HG02973 (cell line): ENCODE results near the gene ARHGAP8.
"Not testable (repeated sequence)": the region's sequence is repeated elsewhere in the genome, so short reads cannot be mapped to it uniquely, and the experiment has no call there.

ENCODE experiments used
- ATAC-seq: cut with Tn5 transposase; IDR thresholded peaks from one replicate; pipeline ENCODE4 v1.9.1; 2021; ENCODE audit warnings: moderate library complexity; ENCODE audit not compliant: unreplicated experiment

The ARHGAP8 gene

DNA sequence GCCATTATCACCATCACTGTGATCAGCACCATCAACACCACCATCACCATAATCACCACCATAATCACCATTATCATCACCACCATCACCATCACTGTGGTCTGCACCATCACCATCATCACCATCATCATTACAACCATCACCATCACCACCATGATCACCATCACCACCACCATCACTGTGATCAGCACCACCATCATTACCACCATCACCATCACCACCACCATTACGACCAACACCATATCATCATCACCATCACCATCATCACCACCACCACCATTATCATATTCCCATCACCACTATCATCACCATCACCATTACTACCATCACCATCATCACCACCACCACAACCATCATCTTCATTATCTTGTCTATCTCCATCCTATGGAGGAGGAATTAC, 132.2 kb downstream of the ARHGAP8 start:
- no peak for ATAC-seq

DNA sequence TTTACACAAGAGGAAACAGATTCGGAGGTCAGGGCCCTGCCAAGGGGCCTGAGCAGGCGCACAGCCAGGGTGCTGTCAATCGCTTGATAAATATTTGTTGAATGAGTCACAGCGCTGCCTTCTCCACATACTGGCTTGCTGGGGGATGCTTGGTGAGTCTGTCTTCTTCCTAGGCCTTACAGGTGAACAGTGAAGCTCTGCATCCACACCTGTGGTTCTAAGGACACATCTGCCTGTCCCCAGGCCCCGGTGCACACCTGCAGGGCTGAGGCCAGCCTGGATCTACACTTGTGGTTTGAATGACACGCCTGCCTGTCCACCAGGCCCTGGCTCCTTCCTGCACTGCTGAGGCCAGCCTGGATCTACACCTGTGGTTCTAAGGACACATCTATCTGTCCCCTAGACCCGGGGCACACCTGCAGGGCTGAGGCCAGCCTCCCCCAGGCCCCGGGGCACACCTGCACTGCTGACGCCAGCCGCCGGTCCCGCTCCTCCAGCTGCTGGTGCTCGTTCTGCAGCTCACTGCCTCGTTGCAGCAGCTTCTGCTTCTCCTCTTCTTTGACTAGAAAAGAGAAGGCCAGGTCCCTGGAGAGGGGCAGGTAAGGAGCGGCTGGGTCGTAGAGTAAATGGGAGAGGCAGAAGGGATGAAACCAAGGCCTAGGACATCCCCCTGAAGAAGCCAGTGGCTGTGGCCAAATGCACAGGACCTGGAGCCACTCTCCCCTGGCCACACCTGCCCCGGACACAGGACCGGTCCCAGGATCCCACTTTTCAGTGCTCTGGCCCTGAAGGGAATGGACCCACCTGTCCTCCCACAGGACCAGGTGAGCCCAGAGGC, 132.8 kb downstream of the ARHGAP8 start:
- no peak for ATAC-seq

DNA sequence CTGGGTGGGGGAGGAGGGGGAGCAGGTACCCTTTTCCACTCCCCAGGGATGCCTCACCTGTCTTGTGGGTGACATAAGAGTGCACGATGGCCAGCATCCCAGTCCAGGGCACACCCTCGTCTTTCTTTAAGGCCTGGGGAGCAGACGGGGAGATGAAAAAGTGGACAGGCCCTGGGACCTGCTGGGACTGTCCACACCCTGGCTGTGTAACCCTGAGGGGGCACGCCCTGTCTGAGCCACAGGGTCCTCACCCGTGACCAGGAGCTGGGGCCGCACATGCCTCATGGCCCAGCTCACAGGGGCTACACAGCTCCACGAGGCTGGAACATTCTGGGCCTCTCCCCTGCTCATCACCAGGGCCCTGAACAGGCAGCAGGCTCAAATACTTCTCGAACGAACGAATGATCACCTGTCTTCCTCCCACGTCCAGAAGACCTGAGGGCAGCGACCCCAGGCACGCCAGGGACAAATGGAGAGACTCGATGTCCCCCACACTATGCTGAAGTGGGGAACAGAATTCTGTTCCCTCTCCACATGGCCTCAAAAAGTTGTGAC, 133.5 kb downstream of the ARHGAP8 start:
- ATAC-seq, result no peak

DNA sequence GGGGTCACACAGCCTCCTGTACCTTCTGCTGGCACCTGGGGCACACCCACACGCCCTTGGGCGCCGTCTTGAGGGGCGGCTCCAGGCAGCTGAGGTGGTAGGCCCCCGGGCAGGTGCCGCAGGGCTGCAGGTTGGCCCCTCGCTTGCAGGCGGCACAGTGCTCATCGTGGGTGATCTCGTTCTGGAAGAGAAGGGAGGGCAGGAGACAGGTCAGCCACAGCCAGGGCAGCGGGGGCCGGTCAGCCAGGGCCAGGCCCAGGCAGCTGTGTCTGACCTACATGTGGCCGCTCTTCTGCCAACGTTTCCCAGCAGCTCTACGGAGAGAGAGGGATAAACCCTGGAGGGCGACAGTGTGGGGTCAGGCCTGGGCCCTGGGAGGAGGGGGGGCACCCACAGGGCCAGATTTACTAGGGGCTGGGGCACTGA, 135.6 kb downstream of the ARHGAP8 start:
- ATAC-seq, result no peak

DNA sequence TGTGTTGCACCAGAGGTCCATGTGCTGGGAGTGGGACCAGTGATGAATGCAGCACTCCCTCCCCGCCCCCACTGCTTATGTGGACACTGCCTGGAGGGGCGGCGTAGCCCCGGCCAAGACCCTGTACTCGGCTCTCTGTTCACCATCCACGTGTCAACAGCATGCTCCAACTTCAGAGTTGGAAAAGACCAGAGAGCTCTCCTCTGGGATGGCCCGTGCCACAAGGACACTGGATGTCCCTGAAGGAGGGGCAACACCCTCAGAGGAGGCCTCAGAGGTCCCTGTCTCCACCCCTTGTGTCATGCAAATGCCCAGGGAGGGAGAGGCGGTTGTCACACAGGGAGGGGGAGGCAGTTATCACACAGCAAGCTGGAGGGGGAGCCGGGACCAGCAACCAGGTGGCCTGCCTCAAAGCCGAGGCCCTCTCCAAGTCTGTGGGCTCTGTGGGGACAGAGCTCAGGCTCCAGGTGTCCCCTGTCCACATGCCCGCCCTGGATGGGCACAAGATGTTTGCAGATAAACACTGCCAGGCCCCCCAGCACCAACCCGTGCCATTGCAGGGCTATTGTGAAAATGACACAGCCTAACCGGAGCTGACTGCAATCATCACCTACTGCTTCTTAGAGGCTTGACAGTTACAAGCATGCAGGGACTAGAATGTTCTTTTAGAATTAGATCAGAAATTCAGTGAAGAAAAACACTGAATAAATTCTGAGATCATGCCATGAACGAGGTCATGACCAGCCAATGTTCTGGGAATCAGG, 136.3 kb downstream of the ARHGAP8 start:
- no peak for ATAC-seq

DNA sequence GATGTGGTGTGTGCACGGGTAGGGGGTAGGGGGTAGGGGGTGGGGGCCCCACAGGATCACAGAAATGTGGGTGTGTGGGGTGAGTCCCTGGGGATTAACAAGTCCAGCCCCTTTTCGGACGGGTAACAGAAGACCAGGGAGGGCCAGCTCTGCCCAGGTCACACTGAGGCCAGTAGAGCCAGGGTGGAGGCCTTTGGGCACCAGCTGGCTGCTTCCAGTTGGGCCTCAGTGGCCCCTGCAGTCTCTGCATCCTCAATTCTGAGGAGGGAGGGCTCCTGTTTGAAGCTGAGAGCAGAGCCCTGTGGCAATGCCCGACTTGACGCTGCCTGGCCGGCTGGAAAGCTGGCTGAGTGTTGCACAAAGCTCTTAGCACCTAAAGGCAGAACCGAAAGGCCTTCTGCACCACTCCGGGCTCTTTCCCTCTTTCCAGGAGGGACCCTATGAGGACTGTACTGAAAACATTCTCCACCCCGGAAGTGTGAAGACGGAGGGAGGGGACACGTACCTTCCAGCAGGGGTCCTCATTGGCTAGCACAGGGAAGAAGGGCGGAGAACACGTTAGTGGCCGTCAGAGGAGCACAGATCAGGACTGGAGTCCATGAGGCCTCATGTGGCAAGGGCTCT, 137.0 kb downstream of the ARHGAP8 start:
- ATAC-seq, result no peak

DNA sequence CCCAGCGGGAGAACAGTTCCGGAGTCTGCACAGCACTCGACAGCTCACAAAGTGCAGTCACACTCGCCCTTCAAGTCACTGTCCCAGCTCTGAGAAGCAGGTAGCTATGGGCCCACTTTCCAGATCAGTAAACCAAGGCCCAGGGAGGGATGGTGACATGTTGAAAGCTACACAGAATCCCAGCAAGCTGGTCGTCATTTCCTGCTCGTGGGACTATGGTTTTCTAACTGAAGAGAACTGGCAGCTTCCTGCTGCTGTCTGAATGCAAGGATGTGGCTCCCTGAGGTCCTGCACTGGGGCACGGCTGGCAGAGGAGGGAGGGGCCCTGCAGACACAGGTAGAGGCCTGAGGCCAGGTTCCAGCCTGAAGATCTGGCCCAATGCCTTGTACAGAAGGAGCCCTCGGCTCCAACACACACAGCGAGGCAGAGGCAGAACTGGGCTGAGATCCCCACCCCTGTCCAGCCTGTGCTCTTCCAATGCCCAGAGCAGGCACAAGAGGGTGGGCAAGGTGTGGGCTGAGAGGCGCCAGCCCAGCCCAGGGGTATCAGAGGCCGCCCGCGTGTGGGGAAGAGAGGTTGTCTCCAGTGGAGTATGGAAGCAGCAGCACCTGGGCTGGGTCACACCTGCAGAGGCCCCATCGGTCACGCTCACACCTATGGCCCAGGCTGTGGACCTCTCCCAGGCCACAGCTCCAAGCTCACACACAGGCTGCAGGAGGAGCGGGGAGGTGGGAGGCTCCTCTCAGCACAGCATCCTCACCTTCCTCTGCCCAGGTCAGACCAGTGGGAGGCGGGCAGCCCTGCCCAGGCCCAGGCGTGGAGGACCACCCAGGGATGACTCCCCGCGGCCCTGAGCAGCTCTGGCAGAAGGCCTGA, 138.3 kb downstream of the ARHGAP8 start:
- no peak for ATAC-seq

DNA sequence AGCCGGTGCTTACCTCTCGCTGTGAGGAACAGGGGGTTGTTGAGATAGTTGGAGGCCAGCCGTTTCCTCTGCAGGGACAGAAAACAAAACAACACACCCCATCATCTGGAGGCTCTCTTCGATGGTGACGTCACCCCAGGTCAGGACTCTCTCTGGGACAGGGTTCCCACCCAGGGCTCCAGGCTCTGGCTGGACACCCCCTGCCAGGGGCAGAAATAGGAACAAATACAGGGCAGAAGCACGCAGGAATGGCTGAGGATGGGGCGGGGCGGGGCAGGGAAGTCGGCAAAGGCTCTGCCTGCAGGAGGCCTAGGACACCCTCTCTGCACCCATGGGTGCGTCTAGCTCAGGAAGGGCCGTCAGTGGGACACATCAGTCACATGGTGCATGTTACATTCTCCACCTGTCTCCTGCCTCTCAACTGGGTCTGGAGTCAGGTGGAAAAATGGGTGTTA, 138.9 kb downstream of the ARHGAP8 start:
- ATAC-seq, result no peak

DNA sequence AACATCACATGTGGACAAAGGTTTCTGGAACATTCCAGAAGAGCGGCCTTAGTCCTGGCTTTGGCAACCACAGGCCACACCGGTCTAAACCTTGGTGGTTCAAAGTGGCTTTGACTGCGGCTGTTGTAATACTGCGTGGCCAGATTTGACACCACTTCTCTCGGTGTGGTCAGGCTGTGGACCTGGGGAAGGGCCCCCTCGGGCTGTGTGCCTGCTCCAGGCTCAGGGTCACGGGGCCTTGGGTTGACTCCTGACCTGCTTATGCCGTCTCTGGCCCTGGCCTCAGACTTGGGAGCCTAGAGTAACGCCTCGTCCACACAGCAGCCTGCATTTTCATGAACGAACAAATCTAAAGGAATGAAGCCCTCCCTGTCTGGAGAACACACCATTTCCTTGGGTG, 139.4 kb downstream of the ARHGAP8 start:
- no peak for ATAC-seq

DNA sequence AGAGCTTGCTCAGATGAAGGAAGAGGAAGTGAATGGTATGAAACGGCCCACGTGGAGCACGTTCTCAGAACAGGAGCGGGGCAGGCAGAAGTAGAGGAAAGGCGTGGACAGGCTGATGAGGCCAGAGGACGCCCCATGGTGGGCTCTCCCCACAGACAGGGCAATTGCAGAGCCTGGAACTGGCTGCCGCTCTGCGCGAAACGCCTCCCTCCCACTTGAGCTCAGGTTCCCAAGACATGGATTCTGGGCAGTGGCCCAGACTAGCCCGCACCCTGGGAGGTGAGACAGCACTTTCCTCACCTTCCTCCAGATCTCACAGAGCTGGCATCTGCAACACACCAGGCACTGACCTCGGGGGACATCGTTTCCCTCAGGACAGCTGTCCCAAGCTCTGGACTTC, 139.9 kb downstream of the ARHGAP8 start:
- ATAC-seq, result no peak

DNA sequence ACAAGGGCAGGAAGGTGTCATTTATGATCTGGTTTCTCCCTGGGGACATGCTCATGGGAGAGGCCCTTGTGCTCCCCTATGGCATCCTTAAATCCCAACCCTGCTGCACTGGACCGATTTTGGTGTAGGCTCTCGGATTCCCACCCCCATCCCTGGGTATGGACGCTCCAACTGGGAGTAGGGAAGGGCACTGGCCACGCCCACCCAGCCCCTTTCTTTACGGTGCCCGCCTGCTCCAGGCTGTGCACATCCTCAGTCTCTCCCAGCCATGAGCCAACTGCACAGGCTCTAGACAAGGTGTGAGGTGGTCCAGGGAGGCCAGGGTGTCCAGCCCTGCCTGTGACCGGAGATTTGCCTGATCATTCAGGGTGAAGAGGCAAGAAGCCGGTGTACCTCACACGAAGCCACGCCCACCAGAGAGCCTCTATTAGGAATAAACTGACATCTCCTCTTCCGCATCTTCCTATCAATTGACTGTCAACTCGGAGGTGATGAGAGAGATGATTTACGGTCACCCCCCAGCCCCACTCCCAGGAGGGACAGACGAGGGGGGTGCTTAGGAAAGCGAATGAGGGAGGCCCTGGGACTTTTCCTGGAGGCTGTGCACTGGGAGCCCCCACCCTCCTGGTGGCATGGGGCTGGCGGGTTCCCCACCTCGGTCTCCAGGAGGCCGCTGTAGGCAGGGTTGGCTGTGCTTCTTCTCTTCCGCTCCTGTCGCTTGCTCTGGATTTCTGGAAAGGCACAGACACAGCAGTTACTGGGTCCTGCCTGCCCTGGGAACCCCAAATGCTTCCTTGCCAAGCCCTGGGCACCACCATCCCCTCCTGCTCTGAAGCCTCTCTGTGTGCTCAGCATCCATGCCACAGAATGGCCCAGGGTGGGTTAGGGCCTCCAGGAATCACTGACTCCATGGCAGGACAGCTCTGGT, 140.7 kb downstream of the ARHGAP8 start:
- ATAC-seq, result no peak

DNA sequence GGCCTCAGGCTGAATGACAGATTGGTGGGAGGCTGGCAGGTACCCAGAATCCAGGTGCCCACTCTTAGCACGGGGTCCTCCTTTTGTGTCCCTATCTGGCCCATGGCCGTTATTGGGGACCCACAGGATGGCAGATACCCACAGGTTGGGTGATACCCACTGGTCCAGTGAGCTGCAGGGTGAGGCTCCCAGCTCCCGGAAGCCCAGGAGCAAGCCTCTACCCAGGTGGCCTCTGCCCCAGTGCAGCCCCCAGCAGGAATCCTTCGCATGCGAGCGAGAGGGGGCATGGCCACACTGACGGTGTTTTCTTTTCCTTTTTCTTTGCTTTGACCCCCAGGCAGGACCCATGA, 141.3 kb downstream of the ARHGAP8 start:
- ATAC-seq, result no peak

DNA sequence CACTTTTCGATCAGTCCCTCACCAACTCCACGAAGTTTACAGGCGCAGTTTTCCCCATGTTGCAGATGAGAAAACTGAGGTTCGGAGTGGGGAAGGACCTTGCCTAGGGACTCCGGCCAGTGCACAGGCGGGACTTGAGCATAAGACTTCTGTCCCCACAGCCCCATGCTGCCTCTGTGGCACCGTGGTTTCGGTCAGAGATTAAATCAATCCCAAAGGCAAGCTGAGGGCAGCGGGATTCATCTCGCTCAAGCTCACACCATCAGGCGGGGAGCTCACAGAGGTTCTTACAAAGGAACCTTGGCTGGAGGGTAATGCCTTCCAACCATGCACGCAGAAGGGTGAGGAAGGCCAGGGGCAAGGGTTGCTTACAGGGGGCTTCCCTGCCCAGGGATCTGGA, 141.9 kb downstream of the ARHGAP8 start:
- no peak for ATAC-seq

DNA sequence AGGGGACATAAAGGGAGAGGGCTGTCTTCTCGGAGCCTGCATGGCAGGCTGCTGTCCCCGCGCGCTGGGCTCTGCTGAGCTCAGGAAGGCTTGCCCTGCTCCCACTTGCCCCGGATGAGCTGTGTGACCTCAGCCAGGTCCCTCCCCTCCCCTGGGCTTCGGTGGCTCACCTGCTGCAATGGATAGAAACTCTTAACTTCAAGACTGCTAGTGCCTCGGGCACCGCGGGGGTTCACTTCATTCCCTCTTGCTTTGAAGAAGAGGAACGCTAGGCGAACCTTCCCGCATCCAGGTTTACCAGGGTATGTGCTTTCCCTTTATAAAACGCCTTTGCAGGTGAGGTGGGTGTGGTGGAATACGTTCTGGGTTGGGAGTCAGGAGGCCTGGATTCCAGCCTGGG, 142.4 kb downstream of the ARHGAP8 start:
- ATAC-seq, result no peak

DNA sequence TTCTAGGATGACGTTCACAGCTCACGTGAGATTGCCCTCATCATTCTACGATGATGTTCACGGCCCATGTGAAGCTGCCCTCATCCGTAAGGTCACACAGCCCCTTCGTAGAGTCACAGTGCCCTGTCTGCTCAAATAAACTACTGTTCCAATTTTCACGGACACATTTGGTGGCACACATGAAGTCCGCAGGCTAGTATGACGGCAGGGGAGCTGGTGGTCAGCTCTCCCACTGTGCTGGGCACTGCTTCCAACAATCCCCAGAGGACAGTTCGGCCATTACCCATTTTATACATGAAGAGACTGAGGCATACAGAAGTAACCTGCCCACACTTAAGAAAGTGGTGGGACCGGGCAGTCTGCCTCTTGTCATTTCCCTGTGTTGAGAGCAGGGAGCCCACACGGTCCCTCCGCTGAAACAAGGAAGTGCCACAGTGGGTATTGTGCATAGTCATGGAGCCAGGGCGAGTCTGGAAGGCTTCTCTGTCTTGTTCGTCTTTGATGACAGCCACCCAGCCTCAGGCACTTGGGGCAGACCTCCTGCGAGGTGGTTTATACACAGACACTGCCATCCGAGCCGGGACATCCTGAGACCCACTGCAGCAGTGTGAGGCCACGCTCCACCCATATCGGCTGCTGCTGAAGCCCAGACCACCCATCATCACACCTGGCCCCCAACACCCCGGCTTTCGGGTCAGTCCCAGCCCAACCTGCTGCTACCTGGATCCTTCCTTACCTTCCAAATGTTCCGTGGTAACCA, 143.1 kb downstream of the ARHGAP8 start:
- ATAC-seq, result no peak

DNA sequence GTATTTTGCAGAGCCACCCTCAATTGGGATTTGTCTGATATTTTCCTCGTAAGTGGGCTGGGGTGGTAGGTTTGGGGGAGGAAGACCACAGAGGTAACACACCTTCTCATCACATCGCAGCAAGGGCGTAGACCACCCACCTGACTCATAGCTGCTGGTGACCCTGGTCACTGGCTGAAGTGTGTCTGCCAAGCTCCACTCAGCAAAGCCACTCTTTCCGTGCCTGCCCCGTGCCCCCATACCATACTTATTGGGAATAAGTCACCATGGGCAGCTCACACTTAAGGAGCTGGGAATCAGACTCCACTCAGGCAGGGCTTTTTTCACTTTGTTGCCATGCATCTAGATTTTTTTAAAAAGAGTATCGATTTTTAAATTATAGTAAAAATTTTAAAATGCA, 145.9 kb downstream of the ARHGAP8 start:
- ATAC-seq, result no peak

DNA sequence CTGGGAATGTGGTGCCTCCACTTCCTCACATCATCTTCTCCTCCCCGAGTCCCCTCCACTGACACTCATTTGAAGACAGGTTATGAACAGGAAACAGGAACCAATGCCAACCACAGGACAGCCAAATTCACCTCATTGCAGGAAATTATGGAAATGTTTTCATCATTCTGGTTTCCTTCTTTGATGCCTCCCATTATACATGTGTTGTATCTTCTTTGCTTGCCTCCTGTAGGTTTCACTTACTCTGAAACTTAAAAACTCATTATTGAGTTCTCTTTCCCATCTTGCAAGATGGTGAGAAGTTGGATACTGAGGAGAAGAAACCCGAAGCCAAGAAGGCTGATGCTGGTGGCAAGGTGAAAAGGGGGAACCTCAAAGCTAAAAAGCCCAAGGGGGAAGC, 148.9 kb downstream of the ARHGAP8 start:
- ATAC-seq, result no peak

DNA sequence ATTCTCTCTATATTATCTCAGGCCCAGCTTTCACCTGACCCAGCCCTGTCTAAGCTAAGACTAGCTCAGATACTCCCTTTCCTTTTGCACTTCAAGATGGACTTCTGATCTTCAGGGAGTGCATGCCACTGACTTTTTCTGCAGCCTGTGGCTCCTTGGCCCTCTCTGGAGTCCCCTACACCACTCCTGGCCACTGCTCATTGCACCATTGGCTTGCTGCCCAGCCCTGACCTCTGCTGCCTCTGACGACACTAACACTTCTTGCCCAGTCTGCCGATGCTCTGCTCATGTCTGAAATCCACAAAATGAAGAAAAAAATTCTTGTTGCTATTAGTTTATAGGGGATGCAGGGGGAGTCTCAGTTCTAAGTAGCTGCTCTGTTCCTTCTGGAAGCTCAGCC, 150.8 kb downstream of the ARHGAP8 start:
- not testable (repeated sequence) for ATAC-seq
